NCI-H1092 treated with DMSO at 0.1 percent for 48 hours (cell line): Measurements from ENCODE around the gene TMEM132C.
A peak's percentile ranks its signal among the peaks of the same experiment; 100 is the strongest.

Experiments
- DNase-seq: peaks from one replicate; lab custom pipeline; 2025; lab: John Stamatoyannopoulos, UW

The TMEM132C gene

DNA sequence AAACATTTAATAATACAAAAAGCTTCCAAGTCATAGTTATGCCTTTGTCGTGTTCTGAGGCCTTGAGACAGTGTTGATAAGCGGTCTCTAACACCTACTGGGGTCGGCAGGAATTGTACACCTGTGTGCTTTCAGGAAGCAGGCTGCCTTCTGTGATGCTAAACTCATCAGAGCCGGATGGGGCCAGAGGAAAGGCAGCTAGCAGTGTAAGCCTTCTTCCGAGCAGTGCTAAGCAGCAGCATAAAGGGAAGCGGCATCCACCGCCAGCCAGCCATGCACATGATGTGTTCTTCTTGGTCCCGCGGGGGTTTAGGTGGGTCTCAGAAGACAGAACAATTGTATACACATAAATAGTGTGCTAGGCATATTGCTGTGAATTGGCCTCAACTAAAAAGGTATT lies 397.5 kb downstream of the TMEM132C start:
- no peak for DNase-seq

DNA sequence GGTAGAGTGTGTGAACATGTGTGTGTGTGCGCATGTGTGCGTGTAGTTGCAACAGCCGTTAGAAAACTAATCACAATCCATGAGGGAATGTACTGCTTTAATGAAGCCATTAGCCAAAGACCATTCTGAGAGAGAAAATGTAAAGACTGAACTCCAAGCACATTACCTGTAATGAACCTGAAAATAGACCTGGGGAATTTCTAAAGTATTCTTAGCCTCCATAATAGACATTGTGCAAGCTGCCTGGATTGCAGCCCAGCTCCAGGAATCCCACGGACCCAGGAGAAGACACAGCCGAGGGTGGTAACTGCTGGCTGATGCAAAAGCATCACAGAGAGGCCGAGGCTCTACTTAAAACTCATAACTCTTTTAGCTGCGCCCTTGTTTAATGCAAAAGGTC lies 400.2 kb downstream of the TMEM132C start:
- no peak for DNase-seq

DNA sequence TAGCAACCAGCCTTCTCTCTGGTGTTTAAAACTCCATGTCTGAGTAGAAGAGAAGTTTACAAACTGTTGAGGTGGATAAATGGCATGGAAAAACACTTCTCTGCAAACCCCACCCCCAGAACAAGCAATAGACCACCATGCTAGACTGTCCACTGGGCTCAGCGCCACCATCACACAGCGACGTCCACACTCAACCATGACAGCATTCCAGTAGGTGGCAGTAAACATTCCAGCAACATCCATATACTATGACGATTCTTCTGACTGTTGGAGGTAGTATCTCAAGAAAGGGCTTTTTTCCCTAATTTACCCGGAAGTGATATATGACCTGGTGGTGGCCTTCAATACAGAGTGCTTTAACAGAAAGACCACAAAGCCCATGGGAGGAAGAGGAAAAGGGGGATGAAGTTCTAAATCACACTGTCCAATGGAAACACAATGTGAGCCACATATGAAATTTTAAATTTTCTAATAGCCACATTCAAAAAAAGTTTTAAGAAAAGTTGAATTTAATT lies 404.6 kb downstream of the TMEM132C start:
- DNase-seq: no peak

DNA sequence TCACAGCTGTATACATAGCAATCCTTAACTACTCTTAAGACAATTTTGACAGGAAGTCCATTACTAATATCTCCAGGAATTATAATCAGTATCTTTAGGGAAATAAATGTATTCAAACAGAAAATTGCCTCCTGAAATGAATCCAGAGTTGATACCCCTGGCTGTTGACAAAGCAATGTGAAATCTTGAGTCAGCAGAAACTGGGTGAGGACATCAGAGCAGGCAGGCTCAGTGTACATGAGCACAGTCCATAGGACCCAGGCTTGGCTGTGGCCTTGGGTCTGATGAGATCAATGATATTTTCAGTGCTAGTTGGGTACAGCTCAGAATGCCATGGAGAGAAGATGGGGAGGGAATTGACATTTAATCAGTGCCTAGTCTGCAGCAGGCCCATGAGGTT lies 405.5 kb downstream of the TMEM132C start:
- DNase-seq: no peak

DNA sequence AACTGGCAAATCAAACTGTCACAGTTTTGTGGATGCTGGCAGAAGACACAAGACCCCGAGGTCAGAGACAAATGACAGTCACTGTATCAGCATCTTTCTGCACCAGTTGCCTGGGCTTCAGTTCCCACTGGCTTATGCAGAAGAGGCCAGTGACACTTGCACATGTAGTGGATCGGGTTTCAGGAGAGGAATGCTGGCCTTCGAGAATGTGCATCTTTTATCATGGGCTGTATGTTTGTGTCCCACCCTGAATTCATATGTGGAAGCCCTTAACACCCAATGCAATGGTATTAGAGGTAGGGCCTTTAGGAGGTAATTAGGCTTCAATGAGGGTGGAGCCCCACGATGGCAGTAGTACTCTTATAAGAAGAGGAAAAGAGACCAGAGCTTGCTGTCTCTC lies 405.9 kb downstream of the TMEM132C start:
- DNase-seq: no peak

DNA sequence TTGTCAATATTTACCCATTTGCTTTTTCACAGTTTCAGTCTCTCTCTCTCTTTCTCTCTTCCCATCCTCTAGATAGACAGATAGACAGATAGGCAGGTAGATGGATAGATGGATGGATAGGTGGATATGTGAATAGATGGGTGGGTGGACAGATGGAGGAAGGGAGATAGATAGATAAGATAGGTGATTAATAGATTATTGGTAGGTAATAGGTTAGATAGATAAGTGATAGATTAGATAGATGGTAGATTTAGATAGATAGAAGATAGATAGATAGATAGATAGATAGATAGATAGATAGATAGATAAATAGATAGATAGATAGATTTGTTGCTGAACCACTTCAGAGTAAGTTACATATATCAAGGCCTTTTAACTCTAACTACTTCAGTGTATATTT lies 408.6 kb downstream of the TMEM132C start:
- no peak for DNase-seq

DNA sequence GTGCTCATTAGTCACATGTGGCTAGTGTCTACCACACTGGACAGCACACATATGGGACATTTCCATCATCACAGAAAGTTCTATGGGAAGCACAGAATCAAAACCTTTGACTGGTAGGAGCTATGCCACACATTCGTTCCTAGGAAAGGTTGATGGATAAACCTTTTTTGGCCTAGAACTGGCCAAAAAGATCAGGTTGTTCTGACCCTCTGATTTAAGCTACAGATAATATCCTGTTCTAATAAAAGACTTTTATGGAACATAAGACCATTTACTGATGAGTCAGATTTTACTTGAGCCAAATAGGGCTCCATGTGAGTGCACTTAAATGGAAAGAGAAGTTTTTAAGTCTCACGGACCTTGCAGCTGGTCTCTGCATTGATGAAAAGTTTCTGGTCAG lies 413.6 kb downstream of the TMEM132C start:
- DNase-seq: no peak

DNA sequence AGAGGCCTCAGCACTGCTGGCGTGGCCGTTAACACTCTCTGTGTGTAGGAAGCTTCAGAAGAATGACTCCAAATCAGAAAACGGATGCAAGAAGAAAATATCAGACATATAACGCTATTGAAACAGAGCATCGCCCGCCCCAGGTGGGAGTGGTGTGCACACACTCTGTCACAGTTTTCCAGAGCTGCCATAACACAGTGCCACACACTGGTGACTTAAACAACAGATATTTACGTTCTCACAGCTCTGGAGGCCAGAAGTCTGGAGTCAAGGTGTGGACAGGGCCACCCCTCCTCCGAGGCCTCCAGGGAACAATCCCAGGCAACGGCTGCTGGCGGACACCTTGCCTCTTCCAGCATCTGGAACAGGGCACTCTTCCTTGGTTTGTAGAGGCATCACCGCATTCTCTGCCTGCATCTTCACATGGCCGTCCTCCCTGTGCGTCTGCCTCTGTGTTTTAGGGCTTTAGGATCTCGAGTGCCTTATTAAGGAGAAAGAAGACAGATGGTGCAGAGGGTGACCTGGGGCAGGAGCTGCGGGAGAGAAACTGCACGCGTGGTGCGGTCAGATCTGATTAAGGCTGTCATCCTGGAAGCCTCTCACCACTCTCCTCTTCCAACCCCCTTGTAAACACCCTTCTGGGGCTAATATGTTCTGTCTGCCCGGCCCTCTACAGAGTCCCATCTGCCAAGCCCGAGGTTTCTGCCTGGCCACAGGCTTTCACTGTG lies 415.7 kb downstream of the TMEM132C start:
- no peak for DNase-seq

DNA sequence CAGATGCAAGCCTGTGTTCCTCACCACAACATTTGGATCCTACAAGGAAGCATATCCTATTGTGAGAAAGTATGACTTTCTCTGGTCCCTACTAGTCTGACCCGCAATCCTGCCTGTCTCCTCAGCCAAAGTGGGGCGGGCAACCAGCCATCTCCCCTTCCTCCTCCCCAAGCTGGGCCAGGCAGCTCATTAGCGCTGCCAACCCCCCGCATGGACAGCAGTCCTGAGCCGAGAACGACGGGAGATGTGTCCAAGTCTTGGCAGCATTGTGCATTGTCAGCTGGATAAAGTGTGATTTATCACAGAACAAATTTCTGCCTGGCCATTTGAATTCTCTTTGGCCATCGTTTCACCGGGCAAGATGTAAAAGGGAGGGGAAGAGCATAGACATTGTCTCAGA lies 417.4 kb downstream of the TMEM132C start:
- DNase-seq: peak; percentile 5

DNA sequence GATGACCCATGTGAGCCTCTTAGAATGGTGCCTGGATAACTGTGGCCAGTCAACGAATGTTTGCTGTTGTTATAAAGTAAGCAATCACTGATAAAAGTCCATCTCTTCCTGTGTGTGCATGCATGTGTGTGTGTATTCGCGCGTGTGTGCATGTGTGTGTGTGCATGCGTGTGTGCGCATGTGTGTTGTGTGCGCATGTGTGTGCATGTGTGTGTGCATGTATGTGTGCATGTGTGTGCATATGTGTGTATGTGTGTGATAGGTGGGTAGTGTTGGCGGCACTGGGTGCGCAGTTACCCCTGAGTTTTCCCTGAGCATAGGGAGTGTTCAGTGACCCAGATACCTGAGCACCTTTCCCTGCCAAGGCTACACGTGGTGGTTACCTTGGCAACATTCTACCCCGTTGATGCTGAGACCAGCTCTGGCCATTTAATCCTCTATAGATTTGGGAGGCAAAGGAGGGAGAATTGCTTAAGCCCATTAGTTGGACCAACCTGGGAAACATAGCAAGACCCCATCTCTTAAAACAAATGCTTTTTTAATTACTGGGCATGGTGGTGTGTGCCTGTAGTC lies 419.0 kb downstream of the TMEM132C start:
- no peak for DNase-seq

DNA sequence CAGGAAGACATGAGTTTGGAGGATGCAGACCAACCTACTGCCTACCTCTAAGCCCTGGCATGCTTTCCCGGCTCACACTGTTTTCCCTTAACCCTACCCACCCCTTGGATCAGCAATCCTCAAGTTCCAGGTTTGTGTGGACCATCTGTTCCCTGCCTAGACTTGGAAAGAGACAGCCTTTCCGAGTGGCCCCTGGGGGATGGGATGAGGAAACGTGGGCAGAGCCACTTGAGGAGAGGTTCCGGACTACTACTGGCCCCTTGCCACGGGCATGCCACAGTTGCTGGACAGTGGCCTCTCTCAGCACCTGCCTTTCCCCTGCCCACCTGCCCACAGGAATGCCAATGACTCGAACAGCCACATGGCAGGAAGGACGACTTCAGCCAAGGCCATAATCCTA lies 420.9 kb downstream of the TMEM132C start:
- DNase-seq: no peak

DNA sequence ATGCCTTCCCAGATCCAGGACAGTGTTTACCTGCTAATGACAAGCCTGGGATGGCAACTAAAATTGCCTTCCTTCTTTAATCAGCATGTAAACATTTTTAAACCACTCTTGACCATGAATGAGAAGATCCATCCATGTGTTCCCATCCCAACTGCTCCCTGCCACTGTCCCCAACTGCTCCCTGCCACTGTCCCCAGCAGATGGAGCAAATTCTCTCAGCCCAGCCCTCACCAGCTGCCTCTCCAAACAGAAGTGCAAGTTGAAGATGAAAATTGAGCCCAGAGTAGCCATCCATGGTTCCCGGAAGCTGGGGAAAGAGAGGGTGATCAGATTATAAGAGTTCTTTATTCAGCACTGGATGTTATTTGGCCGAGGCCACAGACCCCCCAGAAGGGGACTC lies 423.7 kb downstream of the TMEM132C start:
- no peak for DNase-seq

DNA sequence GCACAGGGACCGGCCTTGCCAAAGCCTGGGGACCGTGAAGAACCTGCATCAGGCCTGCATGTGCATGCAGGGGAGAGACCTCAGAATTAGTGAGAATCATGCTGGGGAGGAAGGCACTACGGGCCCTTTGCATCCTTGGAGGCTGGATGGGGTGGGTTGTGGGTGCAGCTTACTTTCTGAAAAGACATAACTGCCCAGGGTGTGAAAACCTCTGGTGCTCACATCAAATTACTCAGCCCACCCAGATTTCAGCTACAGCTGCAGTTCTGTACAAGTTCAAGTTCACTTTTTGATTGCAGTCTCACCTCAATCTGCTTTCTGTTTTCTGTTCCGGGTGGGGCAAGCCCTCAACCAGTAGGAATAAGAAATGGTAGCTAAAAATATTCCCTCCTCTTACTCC lies 426.1 kb downstream of the TMEM132C start:
- DNase-seq: no peak

DNA sequence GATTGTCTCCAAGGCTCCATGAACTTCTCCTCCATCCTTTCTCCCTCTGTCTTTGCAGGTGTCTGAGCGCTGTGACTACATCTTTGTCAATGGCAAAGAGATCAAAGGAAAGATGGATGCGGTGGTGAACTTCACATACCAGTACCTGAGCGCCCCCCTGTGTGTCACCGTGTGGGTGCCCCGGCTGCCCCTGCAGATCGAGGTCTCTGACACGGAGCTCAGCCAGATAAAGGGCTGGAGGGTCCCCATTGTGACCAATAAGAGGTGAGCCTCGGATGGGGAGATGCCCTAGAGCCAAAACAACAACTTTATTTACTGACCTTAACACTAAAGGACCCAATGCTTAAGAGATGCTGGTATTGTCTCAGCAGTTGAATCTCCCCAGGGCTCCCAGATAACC lies 426.8 kb downstream of the TMEM132C start:
- DNase-seq: no peak

DNA sequence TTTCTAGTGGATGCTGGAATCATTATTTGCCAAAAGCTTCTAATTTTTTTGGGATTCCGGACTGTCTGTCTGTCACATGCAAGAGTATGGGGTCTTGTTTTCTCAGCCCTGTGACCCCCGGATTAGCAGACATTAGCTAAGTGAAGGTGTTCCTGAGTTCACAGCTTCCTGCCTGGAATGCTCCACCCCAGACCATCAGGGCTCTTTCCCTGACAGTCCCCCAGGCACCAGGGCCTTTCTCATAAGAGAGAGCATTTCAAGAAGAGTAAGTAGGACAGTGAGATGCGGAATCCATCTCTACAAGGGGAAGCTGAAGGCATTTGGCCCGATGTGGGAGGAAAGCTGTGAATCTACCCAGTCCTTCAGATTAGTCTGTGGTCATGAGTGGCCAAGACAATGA lies 427.5 kb downstream of the TMEM132C start:
- no peak for DNase-seq

DNA sequence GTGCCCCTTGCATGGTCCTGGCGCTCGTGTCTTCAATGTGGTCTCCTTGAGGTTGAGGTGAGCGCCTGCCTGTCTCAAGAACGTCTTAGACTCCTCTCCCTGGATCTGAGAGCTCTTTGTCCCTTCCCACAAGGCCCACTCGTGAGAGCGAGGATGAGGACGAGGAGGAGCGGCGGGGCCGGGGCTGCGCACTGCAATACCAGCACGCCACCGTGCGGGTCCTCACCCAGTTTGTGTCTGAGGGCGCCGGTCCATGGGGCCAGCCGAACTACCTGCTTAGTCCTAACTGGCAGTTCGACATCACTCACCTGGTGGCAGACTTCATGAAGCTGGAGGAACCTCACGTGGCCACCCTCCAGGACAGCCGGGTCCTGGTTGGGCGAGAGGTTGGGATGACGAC lies 428.7 kb downstream of the TMEM132C start:
- no peak for DNase-seq

DNA sequence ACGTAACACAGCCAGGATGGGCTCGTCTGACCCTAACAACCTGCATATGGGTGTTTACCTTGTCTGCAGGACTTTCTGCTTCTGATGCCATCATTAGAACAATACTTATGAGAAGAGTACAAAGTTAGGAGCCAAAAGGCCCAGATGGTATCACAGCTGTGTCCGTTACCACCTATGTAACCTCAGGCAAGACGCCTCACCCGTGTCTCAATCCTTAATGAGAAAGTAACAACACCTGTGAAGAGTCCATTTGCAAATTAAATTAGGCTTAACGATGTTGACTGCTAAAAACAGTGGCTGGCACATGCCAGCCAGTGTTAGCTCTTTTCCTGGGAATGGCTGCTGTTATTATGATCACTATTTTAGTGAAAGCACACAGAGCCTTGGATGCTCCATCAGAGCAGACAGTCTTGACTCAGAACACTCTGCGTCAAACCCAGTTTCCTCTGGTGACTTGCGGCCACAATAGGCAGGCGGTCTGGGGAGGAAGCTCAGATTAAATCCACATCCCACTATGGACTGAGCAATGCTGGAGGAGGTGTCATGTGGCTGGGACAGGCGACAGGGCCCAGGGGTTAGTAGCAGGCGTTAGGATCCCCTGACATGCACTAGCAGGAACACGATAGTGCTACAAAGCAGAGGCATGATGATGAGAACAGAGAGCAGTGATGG lies 431.5 kb downstream of the TMEM132C start:
- DNase-seq: no peak

DNA sequence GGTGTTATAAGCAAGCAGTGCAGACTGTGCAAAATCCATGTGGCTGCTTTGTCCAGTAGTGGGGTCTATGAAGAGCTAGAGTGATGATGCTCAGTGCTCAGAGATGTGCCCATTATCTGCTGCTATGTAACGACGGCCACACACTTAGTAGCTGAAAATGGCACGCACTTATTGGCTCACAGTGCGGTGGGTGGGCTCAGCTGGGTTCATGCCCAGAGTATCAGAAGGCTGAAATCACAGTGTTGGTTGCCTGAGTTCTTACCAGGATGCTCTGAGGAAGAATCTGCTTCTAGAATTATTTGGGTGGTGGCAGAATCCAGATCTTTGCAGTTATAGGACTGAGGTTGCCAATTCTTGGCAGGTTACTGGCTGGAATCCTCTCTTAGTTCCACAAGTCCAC lies 432.1 kb downstream of the TMEM132C start:
- DNase-seq: no peak

DNA sequence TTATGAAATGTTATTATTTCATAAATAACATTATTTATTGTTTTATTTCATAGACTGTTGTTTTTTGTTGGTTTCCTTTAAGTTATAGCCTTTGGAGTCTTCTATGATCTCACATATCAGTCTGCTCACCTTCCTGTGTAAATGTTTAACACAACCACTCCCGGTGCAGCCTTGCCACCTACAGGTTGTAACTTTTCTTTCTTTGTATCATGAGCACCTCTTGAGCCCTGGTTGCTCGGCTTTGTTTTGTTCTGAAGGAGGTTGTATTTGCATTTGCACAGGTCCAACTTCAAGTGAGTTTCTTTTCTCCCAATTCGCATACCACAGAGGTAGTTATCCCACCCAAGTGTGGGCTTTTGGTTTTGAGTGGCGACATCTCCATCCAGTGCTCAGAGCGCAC lies 435.4 kb downstream of the TMEM132C start:
- DNase-seq: peak; percentile 2

DNA sequence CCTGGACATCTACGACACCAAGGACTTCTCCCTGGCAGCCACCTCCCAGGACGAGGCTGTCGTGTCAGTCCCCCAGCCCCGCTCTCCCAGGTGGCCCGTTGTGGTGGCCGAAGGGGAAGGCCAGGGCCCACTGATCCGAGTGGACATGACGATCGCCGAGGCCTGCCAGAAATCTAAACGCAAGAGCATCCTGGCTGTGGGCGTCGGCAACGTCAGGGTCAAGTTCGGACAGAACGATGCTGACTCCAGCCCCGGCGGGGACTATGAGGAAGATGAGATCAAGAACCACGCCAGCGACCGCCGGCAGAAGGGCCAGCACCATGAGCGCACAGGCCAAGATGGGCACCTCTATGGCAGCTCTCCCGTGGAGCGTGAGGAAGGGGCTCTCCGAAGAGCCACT lies 438.2 kb downstream of the TMEM132C start:
- no peak for DNase-seq

DNA sequence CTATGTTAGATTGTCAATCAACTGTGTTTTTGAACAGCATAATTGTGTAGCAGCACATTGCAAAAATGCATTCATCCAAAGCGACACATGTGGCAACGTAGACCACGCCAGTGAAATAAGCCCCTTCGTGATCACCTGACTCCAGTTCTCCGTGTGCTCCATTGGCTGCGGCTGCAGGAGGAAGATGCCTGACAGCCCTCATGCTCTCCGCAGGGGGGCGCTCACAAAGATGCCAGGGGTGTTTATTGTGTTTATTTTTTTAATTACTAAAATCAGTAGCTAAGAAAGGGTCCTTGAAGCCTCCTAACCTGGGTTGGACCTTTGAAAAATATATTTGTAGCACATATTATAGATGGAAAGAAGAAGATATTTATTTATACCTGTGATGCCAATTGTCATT lies 440.5 kb downstream of the TMEM132C start:
- no peak for DNase-seq

DNA sequence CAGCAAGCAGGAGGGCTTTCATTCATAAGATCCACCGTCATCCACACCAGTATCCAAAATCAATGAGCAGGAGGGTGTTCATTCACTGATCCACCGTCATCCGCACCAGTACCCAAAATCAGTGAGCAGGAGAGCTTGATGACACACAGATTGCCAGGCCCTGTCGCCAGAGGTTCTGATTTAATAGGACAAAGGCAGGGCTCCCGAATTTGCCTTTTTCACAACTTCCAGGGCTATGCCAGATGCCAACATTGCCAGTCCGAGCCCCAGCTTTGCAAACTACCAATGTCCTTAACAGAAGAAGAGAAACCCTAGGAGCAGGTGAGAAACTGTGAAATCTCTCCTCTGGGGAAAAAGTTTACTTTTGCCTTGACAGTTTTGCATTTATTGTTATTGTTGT lies 441.8 kb downstream of the TMEM132C start:
- DNase-seq: no peak

DNA sequence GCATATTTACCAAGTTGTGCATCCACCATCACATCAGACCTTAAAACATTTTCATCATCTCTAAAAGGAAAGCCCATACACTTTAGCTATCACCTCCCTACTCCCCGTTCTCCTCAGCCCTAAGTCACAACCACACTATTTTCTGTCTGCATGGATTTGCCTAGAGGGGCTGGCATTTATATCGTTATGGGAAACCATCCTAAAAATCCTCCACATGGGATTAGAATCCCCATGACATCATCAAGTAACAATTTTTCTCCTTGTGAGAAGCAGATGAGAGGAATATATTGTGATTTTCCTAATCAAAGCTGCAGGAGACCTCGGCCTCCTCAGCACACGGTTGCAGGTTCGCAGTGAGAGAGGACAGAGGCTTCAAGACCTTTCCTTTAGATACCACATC lies 442.7 kb downstream of the TMEM132C start:
- DNase-seq: no peak
